Epidermal melanocyte (primary cell): ENCODE results near the gene RAB19.

Experiments
- DNase-seq: peaks from one replicate; pipeline ENCODE4 v3.0.0; 2011; ENCODE audit warnings: low spot score; ENCODE audit not compliant: insufficient read length

The RAB19 gene, protein sequence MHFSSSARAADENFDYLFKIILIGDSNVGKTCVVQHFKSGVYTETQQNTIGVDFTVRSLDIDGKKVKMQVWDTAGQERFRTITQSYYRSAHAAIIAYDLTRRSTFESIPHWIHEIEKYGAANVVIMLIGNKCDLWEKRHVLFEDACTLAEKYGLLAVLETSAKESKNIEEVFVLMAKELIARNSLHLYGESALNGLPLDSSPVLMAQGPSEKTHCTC

GRCh38 chr7:140403878-140404564 lies at the start of gene RAB19:
Gene RAB19, plus strand, starts transcription at chr7:140404058. Its CDS starts 3,589 bp downstream, at chr7:140407647.
- DNase-seq: no peak

GRCh38 chr7:140358024-140358411 lies 45.8 kb upstream of the RAB19 start:
- DNase-seq: no peak

GRCh38 chr7:140358412-140359051 lies 45.3 kb upstream of the RAB19 start:
- no peak for DNase-seq

GRCh38 chr7:140360697-140361229 lies 43.1 kb upstream of the RAB19 start:
- no peak for DNase-seq

DNA sequence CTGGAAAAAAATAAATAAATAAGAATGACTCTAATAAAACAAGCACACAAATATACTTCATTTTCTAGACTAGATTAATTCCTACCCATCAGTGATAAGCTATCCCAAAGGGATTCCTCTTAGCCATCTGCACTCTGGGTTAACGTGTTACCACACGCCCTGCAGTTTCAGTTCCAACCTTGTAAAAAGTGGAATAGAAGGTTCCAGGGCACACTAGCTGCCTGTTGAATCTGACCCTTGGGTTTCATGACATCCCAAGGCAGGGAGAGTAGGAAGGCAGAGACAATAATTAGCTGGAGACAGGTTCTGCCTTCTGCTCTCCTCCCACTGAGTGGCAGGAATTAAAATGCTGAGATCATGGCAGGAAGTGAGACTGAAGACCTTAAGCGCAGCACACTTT lies 39.0 kb upstream of the RAB19 start:
- no peak for DNase-seq

DNA sequence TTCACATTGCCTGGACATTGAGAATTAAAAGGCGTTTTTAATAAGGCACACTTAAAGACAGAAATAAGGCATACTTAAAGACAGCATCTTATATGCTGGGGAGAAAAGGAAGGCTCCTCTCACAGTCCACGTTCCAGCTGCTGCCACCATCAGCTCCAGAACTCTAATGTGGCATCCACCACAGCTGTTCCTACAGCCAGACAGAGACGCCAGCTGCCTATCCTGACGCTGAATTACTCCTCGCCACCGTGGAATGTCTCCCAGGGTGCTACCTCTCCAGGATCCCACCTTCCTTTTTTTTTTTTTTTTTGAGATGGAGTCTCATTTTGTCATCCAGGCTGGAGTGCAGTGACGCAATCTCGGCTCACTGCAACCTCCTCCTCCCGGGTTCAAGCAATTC lies 36.3 kb upstream of the RAB19 start:
- no peak for DNase-seq

- DNase-seq: no peak
Observed at GRCh38 chr7:140369294-140369693, 34.6 kb upstream of the RAB19 start.

DNA sequence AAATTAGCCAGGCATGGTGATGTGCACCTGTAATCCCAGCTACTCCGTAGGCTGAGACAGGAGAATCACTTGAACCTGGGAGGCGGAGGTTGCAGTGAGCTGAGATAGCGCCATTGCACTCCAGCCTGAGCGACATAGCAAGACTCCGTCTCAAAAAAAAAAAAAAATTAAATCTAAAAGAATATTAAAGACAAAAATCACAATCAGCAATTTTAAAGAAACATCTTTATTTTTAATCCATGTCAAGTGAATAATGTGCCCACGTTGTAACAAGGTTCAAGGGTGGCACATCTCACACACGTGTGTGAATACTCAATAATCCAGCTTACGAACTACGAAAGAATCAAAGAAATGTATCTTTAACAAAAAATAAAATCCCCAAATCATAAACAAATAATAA lies 28.5 kb upstream of the RAB19 start:
- DNase-seq: no peak

GRCh38 chr7:140375892-140376730 lies 27.7 kb upstream of the RAB19 start:
- no peak for DNase-seq

GRCh38 chr7:140383954-140384713 lies 19.7 kb upstream of the RAB19 start:
- no peak for DNase-seq

DNA sequence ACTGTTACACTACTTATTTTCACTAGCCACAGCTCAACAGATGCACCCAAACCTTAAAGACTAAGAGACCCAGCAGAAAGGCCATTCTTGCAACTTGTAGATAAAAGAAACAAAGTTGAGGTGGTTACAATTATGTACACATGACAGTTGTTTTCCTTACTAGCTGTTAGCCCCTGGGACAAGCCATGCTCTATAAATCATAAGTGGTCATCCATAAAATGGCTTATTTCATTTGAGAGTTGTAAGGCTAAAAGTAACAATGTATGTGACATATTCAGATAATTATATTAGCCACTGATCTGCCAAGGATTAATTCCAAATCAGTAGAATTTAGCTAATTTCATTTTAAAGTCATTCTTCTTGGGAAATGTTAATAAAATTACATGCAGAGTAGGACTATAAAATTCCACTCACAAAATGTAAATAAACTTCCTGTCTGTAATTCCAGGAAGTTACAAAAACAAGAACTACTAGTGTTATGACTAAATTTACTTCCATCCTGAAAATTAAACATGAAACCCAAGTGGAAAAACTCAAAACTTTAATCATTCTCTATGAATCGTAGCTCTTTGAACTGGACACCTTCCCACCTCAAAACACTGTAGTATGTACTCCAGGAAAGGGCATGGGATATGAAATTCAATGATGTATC lies 18.8 kb upstream of the RAB19 start:
- DNase-seq: no peak

GRCh38 chr7:140389445-140389844 lies 14.4 kb upstream of the RAB19 start:
- no peak for DNase-seq

GRCh38 chr7:140390034-140390433 lies 13.8 kb upstream of the RAB19 start:
- DNase-seq: no peak

GRCh38 chr7:140390466-140391190 lies 13.2 kb upstream of the RAB19 start:
- DNase-seq: peak; percentile 59

GRCh38 chr7:140391634-140392033 lies 12.2 kb upstream of the RAB19 start:
- no peak for DNase-seq

DNA sequence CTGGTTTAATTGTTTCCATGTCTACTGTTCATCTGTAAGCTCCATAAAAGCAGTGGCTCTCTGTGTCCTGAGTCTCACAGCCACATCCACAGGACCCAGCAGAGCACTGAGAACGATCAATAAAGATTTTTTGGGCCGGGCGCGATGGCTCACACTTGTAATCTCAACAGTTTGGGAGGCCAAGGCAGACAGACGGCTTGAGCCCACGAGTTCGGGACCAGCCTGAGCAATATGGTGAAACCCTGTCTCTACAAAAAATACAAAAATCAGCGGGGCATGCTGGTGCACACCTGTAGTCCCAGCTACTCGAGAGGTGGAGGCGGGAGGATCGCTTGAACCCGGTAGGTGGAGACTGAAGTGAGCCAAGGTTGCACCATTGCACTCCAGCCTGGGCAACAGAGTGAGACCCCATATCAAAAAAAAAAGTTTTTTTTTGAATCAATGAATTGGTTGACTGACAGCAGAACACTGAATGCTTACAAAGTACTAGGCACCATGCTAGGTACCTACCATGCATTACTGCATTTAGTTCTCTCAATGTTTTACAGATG lies 10.0 kb upstream of the RAB19 start:
- DNase-seq: no peak

- peak; percentile 90 for DNase-seq
Observed at GRCh38 chr7:140397784-140398750, 5.8 kb upstream of the RAB19 start, which contains the start of gene SLC37A3. Gene SLC37A3, minus strand, starts transcription at chr7:140398530. Its CDS starts 16,004 bp downstream, at chr7:140382526.

- DNase-seq: no peak
Observed at GRCh38 chr7:140398821-140399220, 5.0 kb upstream of the RAB19 start.
